PC-9 (cell line): ENCODE results near the gene SLC4A2.

Experiments
- CTCF ChIP-seq: fragments of 200-600 bp; sonication (generic); conservative IDR thresholded peaks from 2 replicates; pipeline ENCODE4 v1.6.1; 2017; ENCODE audit warnings: mixed run types, antibody characterized with exemption, mild to moderate bottlenecking, moderate library complexity
- EZH2 ChIP-seq: fragments of 200-600 bp; sonication (generic); IDR thresholded peaks from 2 replicates; pipeline ENCODE4 v1.8.0; 2017; ENCODE audit warnings: antibody characterized with exemption, low read depth

GRCh38 chr7:151104411-151105235 is 45.2 kb downstream of the SLC4A2 start:
- no peak for TF ChIP-seq CTCF
- no peak for TF ChIP-seq EZH2
